LNCAP (cell line): ENCODE data around the gene RAB7B.

ENCODE experiments used
- TF ChIP-seq, protein P1 (sequence below): fragments of 450-650 bp; IDR thresholded peaks from 2 replicates; pipeline ENCODE4 v1.5.1; 2017; ENCODE audit warnings: mild to moderate bottlenecking

The RAB7B gene

GRCh38 chr1:206002871-206003801 is at the start of gene RAB7B:
RAB7B (minus strand) TSS chr1:206003395; CDS start chr1:205994135, 9,260 bp downstream.
- TF ChIP-seq, protein P1, sequence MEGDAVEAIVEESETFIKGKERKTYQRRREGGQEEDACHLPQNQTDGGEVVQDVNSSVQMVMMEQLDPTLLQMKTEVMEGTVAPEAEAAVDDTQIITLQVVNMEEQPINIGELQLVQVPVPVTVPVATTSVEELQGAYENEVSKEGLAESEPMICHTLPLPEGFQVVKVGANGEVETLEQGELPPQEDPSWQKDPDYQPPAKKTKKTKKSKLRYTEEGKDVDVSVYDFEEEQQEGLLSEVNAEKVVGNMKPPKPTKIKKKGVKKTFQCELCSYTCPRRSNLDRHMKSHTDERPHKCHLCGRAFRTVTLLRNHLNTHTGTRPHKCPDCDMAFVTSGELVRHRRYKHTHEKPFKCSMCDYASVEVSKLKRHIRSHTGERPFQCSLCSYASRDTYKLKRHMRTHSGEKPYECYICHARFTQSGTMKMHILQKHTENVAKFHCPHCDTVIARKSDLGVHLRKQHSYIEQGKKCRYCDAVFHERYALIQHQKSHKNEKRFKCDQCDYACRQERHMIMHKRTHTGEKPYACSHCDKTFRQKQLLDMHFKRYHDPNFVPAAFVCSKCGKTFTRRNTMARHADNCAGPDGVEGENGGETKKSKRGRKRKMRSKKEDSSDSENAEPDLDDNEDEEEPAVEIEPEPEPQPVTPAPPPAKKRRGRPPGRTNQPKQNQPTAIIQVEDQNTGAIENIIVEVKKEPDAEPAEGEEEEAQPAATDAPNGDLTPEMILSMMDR = no peak

DNA sequence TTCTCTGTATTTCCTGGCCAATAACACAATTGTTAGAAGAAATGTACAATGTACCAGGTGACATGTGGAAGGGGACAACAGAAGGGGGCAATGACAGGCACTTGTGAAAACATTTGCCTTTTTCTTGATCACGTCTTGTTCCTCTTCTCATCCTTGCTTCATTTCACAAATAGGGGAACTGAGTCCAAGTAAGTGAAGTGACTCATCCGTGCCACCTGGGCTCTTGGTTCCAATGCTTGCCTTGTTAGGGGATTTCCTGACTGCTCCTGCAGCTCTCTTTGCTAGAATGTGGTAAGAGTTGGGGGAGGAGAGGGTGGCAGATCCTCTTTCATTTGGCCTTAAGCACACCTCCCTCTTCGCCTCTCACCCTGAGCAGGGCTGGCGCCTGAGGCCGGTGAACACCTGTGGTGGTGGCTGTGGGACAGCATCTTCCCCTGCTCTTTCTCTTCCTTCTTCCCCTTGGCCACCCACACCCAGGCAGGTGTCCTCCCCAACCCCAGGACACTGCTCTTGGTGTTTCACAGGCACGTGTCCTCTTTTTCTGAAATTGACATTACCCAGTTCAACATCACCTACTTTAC is 47.5 kb upstream of the RAB7B start:
- TF ChIP-seq, protein P1 = no peak

GRCh38 chr1:206049919-206050600 is 46.9 kb upstream of the RAB7B start:
- TF ChIP-seq, protein P1 = no peak

GRCh38 chr1:206049293-206049692 is 46.1 kb upstream of the RAB7B start:
- TF ChIP-seq, protein P1 = no peak

DNA sequence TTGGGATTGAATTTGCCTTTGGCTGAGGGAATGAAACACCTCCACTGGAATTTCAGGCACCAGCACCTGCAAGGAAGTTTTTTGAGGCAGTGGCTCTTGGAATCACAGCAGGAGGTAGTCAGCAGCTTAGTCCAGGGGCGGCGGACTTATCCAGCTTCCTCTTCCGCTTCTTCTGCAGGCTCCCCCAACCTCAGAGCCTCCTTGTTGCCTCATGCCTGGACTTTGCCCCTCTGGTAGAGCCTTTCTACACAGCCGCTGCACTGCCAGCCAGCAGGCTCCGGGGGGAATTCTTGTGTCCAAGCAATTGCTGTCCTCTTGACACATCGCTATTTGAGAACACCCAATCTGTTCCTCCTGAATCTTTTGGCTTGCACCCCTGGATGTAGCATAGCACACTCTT is 45.4 kb upstream of the RAB7B start:
- TF ChIP-seq, protein P1 = no peak

DNA sequence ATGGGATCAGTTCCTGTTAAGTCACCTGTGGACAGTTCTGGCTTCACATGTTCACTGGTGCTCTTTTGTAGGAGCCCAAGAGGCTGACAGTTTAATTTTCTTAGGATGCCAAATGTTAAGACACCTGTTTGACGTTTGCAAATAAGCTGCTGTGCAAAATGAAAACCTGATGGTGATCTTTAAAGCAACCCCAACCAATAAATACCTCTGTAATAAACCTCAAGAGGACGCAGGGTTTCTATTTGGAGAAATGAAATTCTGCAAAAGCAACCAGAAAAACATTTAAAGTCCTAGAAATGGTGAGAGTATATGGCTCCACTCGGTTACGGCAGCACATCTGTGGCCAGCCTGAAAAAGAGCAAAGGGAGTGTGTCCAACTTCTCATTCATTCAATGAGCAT is 44.1 kb upstream of the RAB7B start:
- TF ChIP-seq, protein P1 = no peak

- TF ChIP-seq, protein P1 = no peak
Measured at GRCh38 chr1:206041640-206042039, 38.4 kb upstream of the RAB7B start.
